ENCODE data around the gene USP10. TPM values are rescaled to one million over a fixed set of nuclear protein-coding genes. Genes with fewer than 3 reads are reported as not detected.

USP10 gene
- 10 to 100 TPM; 44.6 to 89.6 (median 55.9) TPM for total RNA-seq

GRCh38 chr16:84699712-84700445 lies at the start of gene USP10:
TSS of gene USP10 (plus strand) at chr16:84700000. CDS start at chr16:84700091, 91 bp downstream.
- peak; percentile 98 for ATAC-seq (ENCODE audit: low FRiP score)
- DNase-seq (ENCODE audit: low spot score), result peak; percentile 50
- TF ChIP-seq, protein P1, sequence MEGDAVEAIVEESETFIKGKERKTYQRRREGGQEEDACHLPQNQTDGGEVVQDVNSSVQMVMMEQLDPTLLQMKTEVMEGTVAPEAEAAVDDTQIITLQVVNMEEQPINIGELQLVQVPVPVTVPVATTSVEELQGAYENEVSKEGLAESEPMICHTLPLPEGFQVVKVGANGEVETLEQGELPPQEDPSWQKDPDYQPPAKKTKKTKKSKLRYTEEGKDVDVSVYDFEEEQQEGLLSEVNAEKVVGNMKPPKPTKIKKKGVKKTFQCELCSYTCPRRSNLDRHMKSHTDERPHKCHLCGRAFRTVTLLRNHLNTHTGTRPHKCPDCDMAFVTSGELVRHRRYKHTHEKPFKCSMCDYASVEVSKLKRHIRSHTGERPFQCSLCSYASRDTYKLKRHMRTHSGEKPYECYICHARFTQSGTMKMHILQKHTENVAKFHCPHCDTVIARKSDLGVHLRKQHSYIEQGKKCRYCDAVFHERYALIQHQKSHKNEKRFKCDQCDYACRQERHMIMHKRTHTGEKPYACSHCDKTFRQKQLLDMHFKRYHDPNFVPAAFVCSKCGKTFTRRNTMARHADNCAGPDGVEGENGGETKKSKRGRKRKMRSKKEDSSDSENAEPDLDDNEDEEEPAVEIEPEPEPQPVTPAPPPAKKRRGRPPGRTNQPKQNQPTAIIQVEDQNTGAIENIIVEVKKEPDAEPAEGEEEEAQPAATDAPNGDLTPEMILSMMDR (IDR thresholded peaks at IDR 0.05), result no peak

- DNase-seq (ENCODE audit: low spot score) (no peak), ATAC-seq (ENCODE audit: low FRiP score) (peak; percentile 46)
- TF ChIP-seq, protein P1 (IDR thresholded peaks at IDR 0.05), result no peak
Observed at GRCh38 chr16:84650062-84650991, 49.5 kb upstream of the USP10 start.

GRCh38 chr16:84652566-84652965 lies 47.2 kb upstream of the USP10 start:
- TF ChIP-seq, protein P1 (IDR thresholded peaks at IDR 0.05), result no peak
- ATAC-seq (ENCODE audit: low FRiP score) (no peak), DNase-seq (ENCODE audit: low spot score) (no peak)

GRCh38 chr16:84654238-84654637 lies 45.6 kb upstream of the USP10 start:
- DNase-seq (ENCODE audit: low spot score) (no peak), ATAC-seq (ENCODE audit: low FRiP score) (no peak)
- TF ChIP-seq, protein P1 (IDR thresholded peaks at IDR 0.05), result no peak

- DNase-seq (ENCODE audit: low spot score) (no peak), ATAC-seq (ENCODE audit: low FRiP score) (peak; percentile 22)
- TF ChIP-seq, protein P1 (IDR thresholded peaks at IDR 0.05), result no peak
Observed at GRCh38 chr16:84654998-84655397, 44.8 kb upstream of the USP10 start.

GRCh38 chr16:84656649-84657048 lies 43.2 kb upstream of the USP10 start:
- ATAC-seq (ENCODE audit: low FRiP score), result no peak
- no peak for DNase-seq (ENCODE audit: low spot score)
- TF ChIP-seq, protein P1 (IDR thresholded peaks at IDR 0.05), result no peak

Data from omental fat pad (tissue), 4 donors.